ENCODE data around the gene ZNF23.

Gene ZNF23

DNA sequence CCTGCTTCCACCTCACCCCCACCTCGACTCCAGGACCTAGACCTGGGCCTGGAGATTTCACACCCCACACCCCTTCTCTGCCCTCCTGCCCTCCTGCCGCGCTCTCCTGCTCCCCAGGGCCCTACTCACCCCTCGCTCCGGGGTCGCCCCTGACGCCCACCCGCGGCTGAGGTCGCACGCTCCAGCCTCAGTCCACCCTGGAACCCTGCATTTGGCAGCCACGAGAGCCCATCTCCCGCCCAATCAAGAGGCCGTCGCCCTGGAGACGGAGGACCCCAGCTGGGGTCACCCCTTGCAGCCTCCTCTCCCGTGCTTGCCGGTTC lies 36.3 kb downstream of the ZNF23 start:
- no peak for DNase-seq

DNA sequence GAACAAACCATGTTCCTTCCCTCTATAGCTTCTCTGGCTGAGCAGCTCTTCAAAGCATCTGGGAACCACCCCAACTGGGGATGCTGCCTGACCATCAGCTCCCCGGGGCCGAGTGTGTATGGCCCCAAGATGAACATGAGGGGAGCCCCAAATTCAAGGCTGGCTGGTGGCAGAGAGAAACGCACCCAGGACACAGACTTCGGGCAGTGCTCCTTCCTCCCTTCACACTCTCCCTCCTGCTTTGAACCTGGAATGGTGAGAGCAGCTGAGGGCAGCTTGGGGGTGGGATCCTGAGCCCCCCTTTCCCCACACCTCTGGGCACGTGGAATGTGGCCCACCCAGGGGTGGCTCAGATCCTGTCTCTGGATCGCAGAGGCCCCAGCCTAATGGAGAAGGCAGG lies 37.4 kb downstream of the ZNF23 start:
- no peak for DNase-seq

DNA sequence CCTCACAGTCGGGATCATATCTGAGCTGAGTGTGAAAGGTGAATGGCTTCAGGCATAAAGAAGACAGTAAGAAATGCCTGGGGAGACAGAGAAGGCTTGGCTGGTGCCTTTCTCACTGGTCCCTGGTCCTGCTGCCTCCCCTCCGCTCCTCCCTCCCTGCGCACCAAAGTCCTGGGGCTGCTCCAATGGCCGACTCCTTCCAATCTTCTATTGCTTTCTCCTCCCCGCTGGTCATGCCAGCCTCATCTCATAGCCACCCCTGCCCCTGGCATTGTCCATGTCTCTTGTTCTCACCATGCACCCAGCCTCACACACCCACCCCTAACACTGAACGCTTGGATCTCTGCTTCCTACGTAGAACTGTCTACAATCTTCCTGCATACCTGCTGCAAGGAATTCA lies 38.2 kb downstream of the ZNF23 start:
- no peak for DNase-seq

DNA sequence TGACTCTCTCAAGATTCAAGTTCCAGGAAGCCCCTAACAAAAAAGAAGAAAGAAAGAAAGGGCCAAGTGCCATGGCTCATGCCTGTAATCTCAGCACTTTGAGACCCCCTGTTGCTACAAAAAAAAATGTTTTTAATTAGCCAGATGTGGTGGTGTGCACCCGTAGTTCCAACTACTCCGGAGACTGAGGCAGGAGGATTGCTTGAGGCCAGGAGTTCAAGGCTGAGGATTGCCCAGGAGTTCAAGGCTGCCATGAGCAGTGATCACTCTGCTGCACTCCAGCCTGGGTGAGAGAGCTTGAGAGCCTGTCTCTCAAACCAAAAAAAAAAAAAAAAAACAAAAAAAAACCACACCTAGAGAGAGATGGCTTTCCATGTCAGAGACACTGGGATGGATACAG lies 39.0 kb downstream of the ZNF23 start:
- no peak for DNase-seq

DNA sequence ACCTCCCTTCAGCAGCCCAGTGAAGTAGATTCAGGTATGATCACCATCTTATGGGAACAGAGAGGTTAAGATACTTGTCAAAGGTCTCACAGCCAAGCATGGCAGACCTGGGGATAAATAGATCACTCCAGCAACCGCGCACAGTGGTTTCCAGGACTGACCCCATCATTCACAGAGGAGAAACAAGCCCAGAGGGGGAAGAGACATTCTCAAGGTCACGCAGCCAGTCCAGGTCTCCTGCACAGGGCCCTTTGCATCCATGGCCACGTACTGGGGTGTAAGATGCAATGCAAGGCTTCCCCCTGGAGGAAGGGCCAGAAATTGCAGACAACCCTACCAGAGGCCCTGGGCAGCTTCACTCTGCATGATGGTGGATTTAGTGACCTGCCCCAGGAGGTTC lies 40.1 kb downstream of the ZNF23 start:
- no peak for DNase-seq

DNA sequence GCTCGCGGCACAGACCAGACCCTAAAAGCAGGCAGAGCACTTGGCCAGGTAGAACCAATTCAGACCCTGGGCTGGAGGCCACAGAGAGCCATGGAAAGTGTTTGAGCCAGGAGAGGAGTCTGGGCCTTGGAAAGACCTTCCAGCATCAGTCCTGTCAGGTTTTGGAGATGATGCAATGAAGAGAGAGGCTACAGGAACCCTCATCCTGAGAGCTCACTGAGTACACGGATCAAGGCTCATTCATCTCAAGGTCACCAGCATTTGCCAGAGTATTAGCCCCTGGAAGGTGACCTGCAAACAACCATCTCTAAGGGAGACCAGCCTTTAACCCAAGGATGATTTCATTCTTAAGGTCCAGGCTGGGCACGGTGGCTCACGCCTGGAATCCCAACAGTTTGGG lies 48.0 kb downstream of the ZNF23 start:
- no peak for DNase-seq

DNA sequence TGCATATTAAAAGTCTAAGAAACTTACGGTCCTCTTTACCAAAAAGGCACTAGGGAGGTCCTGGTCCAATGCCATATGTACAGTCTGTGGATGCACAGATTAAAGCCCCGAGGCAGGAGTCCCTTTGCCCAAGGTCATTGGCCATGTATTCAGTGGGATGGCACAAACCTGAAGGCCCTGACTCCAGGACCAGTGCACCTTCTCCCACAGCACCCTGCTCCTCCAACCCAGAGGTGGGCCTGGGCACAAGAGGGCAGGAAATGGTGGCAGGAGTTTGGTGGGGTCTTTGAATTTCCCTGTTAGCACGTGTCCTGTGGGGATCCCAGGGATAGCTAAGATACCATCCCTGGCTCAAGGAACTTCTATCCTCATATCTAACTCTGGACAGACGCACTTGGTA lies 48.7 kb downstream of the ZNF23 start:
- no peak for DNase-seq

DNA sequence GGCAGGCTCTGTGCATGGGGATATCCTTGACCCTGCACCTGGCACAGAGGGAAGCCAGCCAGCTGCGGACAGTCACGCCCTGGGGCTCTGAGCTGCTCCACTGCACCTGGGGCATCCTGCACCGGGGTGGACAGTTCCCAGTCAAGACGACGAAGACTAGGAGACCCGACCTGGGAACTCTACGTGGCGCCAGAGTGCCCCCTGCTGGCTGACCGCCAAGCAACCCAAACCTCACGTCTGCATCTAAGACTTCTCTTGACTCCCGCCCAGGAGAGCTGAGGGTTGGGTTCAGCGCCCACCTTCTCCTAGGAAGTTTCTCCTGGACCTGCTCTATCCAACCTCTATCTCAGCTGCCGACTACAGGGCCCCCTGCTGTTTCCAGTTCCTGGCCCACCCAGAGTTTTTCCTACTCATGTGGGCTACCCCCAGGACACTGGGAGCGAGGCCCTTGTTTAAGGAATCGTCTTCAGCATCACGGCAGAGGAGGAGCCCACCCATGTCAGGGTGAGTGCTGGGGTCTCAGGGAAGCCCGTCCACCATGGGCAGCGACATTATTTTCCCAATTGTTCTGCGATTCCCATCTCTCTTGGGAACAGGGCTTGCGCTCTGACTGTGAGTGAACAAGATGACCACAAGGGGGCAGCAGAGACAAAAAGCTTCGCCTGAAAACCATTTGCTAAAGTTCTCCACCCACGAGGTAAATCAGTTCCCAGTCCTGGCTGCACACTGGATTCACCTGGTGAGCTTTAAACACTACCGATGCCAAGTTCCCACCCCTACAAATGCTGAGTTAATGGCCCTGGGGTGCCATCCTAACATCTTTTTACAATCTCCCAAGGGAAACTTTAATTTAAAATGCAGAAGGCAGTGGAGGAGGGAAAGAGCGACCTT lies 49.5 kb downstream of the ZNF23 start:
- no peak for DNase-seq

DNA sequence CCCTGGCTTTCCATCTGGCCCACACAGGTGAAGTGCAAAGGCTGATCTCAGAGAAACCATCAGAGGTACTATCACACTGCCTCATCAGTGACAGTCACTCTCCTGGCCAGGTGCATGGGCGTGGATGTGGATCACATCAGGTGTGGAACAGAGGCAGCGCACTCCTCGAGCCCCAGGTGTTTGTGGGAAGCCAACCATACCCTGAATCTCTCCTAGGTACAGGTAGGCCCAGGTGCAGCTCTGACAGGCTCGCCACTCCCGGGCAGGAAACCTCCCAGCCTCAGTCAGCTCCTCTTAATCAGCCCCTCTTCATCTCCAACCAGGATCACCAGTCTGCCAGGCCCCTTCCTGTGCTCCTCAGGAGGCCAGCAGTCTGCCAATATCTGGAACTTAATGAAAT lies 51.9 kb downstream of the ZNF23 start:
- no peak for DNase-seq

DNA sequence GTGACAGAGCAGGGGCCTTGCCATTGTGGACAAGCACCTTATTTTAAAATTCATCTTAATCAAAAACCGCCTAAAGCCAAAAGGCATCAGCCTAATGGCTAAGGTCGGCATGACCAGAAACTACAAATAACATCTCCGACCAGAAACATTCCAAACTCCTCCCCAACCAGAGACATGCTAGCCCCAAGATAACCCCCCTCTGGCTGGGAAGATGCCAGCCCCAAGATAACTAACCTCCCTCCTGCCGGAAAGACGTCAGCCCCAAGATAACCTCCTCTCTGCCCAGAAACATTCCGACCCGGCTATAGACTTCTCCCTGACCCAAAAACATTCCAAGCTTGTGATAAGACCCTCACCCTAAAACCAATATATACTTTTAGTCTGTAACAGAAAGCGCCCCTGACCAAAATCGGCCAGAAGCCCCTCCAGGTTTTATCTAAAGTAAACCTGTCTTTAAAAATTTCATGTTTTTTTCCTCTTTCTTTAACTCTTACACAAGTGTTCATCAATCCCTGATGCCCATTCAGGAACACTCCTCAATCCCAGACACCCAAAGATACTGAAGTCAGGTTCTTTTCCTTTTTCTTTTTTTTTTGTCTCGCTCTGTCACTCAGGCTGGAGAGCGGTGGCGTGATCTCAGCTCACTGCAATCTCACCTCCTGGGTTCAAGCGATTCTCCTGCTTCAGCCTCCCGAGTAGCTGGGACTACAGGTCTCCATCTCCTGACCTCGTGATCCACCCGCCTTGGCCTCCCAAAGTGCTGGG lies 52.9 kb downstream of the ZNF23 start:
- DNase-seq: no peak

DNA sequence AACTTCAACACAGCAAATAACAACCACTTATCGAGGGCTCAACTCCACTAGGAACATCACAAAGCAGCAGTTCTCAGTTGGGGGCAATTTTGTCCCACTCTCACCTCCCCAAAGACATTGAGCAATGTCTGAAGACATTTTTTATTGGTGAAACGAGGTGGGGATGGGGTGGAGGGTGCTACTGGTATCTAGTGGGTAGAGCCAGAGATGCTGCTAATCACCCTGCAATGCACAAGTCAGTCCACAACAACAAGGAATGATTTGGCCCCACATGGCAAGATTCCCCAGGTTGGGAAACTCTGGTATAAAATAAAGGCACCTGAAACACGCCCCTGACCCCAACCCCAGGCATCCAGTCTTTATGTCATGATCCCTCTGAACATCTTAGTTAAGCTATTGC lies 53.5 kb downstream of the ZNF23 start:
- DNase-seq: no peak

DNA sequence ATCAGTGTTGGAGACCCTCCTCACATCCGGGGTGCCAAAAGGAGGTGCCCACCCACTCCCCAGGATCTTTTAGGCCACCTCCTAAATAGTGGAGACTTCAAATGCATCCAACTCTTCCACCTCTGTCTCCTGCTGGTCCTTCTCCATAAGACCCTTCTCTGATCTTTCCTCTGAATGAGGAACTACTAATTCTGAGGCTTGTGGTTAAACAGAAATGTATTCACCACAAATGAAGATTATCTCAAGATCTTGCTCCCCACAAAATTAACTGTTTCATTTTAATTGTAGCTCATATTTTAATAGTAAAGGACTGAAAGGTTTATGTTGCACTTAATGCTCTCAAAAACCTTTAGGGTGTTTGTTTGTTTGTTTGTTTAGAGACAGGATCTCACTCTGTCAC lies 54.3 kb downstream of the ZNF23 start:
- no peak for DNase-seq

DNA sequence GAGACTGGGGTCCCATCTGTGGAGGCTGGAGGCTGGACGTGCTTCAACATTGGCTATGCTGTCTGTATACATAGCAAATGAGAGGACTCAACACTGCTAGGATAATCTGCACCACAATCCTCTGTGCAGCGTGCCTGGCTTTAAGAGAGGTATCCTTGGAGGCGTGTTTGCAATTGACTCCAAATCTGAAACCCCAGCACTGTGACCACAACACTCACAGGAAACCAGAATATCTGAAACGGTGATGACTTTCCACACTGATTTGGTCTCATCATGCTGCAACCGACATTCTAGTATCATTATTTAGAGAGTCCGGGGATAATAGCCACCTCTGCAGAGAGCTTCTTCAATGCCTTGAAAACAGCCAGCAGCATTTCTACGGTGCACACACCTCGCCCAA lies 55.3 kb downstream of the ZNF23 start:
- DNase-seq: no peak

DNA sequence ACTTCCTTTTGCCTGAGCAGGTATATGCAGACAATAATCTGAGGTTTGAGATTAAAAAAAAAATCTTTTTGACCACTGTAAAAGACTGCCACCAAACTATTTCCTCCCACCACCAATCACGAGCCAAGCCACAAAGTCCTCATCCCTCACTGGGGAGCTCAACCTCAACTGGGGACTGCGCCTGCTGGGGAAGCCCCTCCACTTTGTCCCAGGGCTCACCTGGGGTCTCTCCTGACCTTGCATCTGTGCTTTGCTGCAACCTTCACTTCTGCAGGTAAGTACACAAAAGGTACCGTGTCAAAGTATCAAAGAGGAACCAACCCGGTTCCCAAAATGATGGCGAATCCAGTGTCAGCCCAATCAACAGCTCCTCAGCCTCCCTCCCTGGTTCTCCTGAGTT lies 55.7 kb downstream of the ZNF23 start:
- DNase-seq: no peak

DNA sequence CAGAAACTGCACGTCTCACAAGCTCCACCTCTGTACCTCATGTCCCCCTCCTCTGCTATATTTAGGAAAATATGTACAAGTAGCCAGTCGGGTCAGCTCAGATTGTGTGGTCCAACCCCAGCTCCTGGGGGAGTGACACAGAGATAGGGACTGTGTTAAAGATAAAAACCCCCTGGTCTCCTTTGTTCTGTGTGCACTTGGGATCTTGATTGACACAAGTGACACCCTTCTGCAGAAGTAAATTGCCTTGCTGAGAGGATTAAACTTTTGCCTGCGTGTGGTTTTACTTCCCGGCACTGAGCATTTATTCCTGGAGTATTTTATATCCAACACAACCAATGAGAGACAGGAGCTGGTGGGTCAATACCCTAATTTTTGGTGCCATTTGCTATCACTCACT lies 57.7 kb downstream of the ZNF23 start:
- no peak for DNase-seq

DNA sequence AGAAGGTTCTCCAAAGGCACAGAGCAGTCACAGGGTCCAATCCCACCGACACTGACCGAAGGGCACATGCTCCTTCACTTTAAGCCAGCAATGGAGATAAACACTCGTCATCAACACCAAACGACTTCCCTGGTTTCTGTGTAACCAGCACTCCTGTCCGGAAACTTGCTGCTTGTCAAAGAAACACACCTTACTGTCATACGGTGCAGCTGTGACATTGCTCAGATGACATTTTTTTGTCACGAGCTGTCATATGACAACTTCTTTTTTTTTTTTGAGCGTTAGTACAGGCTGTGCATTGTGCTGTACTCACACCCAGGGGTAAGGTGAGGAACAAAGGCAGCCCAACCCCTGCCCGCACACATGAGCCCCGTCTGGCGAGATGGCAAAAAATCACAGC lies 59.4 kb downstream of the ZNF23 start:
- DNase-seq: no peak

DNA sequence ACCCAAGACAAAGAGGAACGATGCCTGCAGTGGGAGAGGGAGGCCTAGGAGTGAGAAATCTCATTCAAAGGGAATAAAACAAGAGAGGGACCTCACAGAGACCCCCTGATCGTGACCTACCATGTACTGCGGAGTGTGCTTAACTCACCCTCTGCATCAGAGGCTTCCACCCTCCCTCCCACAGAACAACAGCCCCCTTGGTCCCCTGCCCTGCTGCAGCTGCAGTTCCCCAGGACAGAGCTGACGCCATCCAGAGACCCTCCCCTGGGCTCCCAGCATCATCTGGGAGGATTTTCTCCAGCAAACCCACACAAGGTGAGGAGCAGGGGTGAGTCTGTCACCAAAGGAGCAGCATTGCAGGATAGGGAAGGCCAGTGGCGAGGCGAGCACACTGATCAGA lies 60.0 kb downstream of the ZNF23 start:
- no peak for DNase-seq

DNA sequence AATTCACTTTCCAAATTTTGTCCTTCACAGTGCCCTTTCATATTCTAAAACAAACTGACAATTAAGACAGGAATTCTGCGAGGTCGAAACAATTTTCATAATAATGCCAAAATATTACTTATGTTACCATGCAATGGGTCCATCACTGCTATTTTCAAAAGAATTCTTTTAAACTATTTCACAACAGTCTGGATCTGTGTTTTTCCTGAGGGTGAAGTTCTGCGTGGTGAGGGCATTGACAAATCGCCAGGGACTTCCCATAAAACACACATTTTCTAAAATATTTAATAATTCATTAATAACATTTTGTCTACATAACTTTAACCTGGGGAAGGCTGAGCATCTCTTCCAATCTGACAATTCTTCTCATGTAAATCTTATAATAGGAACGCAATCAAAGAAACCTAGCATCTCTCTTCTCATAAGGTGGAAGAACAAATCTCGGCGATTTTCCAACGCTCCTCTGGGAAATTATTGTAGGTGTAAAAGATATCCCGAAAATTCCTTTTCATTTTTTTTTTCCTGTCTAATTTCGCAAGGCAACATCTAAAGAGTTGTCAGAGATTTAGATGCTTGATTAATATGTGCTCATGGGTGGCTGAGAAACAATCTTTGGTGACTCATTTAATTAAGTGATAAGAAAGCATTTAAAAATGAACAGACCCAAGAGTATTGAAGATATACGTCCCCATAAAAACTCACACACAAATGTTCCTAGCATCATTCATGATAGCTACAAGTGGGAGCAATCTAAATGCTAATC lies 62.1 kb downstream of the ZNF23 start:
- DNase-seq: no peak

Measured in NCI-H1436 treated with DMSO at 0.1 percent for 48 hours (cell line).